ENCODE results near the gene MAP3K8.

The MAP3K8 gene

DNA sequence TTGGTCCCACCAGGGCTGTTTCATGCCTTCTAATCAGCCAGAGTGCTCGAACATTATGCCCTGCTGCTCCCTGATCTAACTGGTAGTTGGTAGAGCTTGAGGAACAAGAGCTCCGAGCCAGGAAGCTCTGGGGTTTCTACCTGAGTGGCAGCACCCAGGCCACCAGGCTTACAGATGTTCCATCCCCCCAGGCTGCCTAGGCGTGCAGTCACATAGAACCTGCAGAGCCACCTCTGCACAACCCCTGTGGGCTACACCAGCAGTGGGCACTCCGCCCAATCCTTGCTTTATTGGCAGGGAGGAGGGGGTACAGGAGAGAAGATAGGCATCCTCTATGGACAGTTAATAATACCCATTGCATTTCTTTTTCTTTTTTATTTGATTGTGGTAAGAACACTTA is 21.8 kb downstream of the MAP3K8 start:
- H4K91ac ChIP-seq (ENCODE audit: low read depth, low read length, poor library complexity): no peak overlapping the region
- H2BK120ac ChIP-seq (ENCODE audit: low read depth, low read length): no peak overlapping the region
- peaks cover 2% of the 10 kb centered on the region for H3K79me1 ChIP-seq (ENCODE audit: low read depth, low read length)
- H3K9ac ChIP-seq (ENCODE audit: low read depth, low read length, poor library complexity): no peak overlapping the region
- H2AK5ac ChIP-seq (ENCODE audit: low read depth, low read length): no peak overlapping the region
- H3K4me3 ChIP-seq (ENCODE audit: low read length in 2 of 2): no peak overlapping the region
- H2BK15ac ChIP-seq (ENCODE audit: low read length): no peak overlapping the region
- H2BK12ac ChIP-seq (ENCODE audit: low read length): no peak overlapping the region
- no peak overlapping the region for H2BK5ac ChIP-seq (ENCODE audit: low read length)
- no peak overlapping the region for H4K8ac ChIP-seq (ENCODE audit: low read depth, low read length)
- no peaks in the 10 kb centered on the region for H3K9me3 ChIP-seq (replicated peaks in 1 of 2; ENCODE audit: control insufficient read depth in 2 of 2, insufficient read depth in 1 of 2, low read depth in 1 of 2, low read length in 2 of 2)
- no peak overlapping the region for H2AFZ ChIP-seq (ENCODE audit: low read length)
- H3K18ac ChIP-seq (ENCODE audit: low read length): no peak overlapping the region
- no CpG with 5 or more reads among the region's 4 CpGs for WGBS, 2 donors (ENCODE audit: extremely low coverage in 2 of 2, insufficient read length in 2 of 2, insufficient replicate concordance in 1 of 2)
- no peak for DNase-seq (ENCODE audit: low spot score)
- no peak overlapping the region for H3K14ac ChIP-seq (ENCODE audit: low read length)
- H3K23ac ChIP-seq (ENCODE audit: low read depth, low read length, poor library complexity): no peak overlapping the region
- no peak overlapping the region for H3K4ac ChIP-seq (ENCODE audit: low read length)
- H3K27ac ChIP-seq (replicated peaks; ENCODE audit: low read length): no peak overlapping the region
- H3K4me1 ChIP-seq (ENCODE audit: control insufficient read depth in 2 of 2, insufficient read depth in 1 of 2, low read depth in 1 of 2, low read length in 2 of 2): peaks cover 0 to 3% of the 10 kb centered on the region in 2 donors
- no peaks in the 10 kb centered on the region for H3K27me3 ChIP-seq (ENCODE audit: control insufficient read depth in 3 of 3, insufficient read depth in 3 of 3, low read depth in 1 of 3, low read length in 3 of 3)
- H3K4me2 ChIP-seq (ENCODE audit: insufficient read depth, low read length, poor library complexity, severe bottlenecking): no peak overlapping the region
- H3K36me3 ChIP-seq (replicated peaks in 1 of 2; ENCODE audit: control insufficient read depth in 2 of 2, insufficient read depth in 2 of 2, low read length in 2 of 2): peaks cover 7 to 33% of the 10 kb centered on the region in 2 donors

DNA sequence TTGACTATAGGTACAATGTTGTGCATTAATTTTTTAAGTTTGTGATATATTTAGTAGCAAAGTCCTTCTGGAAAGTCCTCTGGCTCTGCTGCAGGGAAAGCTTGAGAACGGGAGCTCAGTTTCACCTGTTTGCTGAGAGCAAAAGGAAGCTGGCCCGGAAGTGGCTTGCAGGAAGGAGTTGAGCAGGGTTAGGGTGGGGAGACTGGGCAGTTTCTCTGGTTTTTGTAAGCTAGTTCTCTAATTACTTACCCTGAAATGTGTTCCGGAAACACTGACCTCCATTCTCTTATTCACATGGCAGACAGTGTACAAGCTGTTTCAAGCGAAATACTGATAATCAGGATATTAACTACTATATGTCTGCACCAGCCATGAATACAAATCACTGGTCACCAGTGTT is 22.3 kb downstream of the MAP3K8 start:
- H4K91ac ChIP-seq (ENCODE audit: low read depth, low read length, poor library complexity): no peak overlapping the region
- no peak overlapping the region for H3K23ac ChIP-seq (ENCODE audit: low read depth, low read length, poor library complexity)
- H3K27ac ChIP-seq (replicated peaks; ENCODE audit: low read length): no peak overlapping the region
- H2AK5ac ChIP-seq (ENCODE audit: low read depth, low read length): no peak overlapping the region
- WGBS, 2 donors (ENCODE audit: extremely low coverage in 2 of 2, insufficient read length in 2 of 2, insufficient replicate concordance in 1 of 2): no CpG with 5 or more reads among the region's 4 CpGs
- H2BK120ac ChIP-seq (ENCODE audit: low read depth, low read length): no peak overlapping the region
- no peak overlapping the region for H2AFZ ChIP-seq (ENCODE audit: low read length)
- H3K9me3 ChIP-seq (replicated peaks in 1 of 2; ENCODE audit: control insufficient read depth in 2 of 2, insufficient read depth in 1 of 2, low read depth in 1 of 2, low read length in 2 of 2): no peaks in the 10 kb centered on the region
- peaks cover 2% of the 10 kb centered on the region for H3K79me1 ChIP-seq (ENCODE audit: low read depth, low read length)
- H3K4me1 ChIP-seq (ENCODE audit: control insufficient read depth in 2 of 2, insufficient read depth in 1 of 2, low read depth in 1 of 2, low read length in 2 of 2): peaks cover 0 to 3% of the 10 kb centered on the region in 2 donors
- H2BK15ac ChIP-seq (ENCODE audit: low read length): no peak overlapping the region
- H3K27me3 ChIP-seq (ENCODE audit: control insufficient read depth in 3 of 3, insufficient read depth in 3 of 3, low read depth in 1 of 3, low read length in 3 of 3): no peaks in the 10 kb centered on the region
- H3K9ac ChIP-seq (ENCODE audit: low read depth, low read length, poor library complexity): no peak overlapping the region
- H3K4me2 ChIP-seq (ENCODE audit: insufficient read depth, low read length, poor library complexity, severe bottlenecking): no peak overlapping the region
- no peak overlapping the region for H3K4me3 ChIP-seq (ENCODE audit: low read length in 2 of 2)
- H3K14ac ChIP-seq (ENCODE audit: low read length): no peak overlapping the region
- DNase-seq (ENCODE audit: low spot score): no peak
- H2BK12ac ChIP-seq (ENCODE audit: low read length): no peak overlapping the region
- H2BK5ac ChIP-seq (ENCODE audit: low read length): no peak overlapping the region
- no peak overlapping the region for H4K8ac ChIP-seq (ENCODE audit: low read depth, low read length)
- no peak overlapping the region for H3K18ac ChIP-seq (ENCODE audit: low read length)
- H3K36me3 ChIP-seq (replicated peaks in 1 of 2; ENCODE audit: control insufficient read depth in 2 of 2, insufficient read depth in 2 of 2, low read length in 2 of 2): peaks cover 7 to 34% of the 10 kb centered on the region in 2 donors
- H3K4ac ChIP-seq (ENCODE audit: low read length): no peak overlapping the region

DNA sequence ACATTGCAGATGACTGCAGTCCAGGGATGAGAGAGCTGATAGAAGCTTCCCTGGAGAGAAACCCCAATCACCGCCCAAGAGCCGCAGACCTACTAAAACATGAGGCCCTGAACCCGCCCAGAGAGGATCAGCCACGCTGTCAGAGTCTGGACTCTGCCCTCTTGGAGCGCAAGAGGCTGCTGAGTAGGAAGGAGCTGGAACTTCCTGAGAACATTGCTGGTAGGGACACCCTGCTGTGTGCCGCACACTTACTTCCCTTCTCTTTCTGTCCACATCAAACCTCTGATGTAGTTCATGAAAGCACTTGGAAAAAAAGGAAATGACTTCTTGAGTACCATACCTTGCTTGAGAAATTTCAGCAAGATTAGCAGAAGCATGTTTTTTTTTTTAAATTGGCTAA is 25.3 kb downstream of the MAP3K8 start:
- peaks cover 8 to 31% of the 10 kb centered on the region in 2 donors for H3K36me3 ChIP-seq (replicated peaks in 1 of 2; ENCODE audit: control insufficient read depth in 2 of 2, insufficient read depth in 2 of 2, low read length in 2 of 2)
- no peak overlapping the region for H2BK120ac ChIP-seq (ENCODE audit: low read depth, low read length)
- H4K8ac ChIP-seq (ENCODE audit: low read depth, low read length): no peak overlapping the region
- H2AFZ ChIP-seq (ENCODE audit: low read length): no peak overlapping the region
- H3K14ac ChIP-seq (ENCODE audit: low read length): no peak overlapping the region
- H3K4ac ChIP-seq (ENCODE audit: low read length): no peak overlapping the region
- H3K4me2 ChIP-seq (ENCODE audit: insufficient read depth, low read length, poor library complexity, severe bottlenecking): no peak overlapping the region
- H2BK12ac ChIP-seq (ENCODE audit: low read length): no peak overlapping the region
- H4K91ac ChIP-seq (ENCODE audit: low read depth, low read length, poor library complexity): no peak overlapping the region
- no peak overlapping the region for H3K23ac ChIP-seq (ENCODE audit: low read depth, low read length, poor library complexity)
- H2BK5ac ChIP-seq (ENCODE audit: low read length): no peak overlapping the region
- no peak overlapping the region for H3K27ac ChIP-seq (replicated peaks; ENCODE audit: low read length)
- H2BK15ac ChIP-seq (ENCODE audit: low read length): no peak overlapping the region
- no peaks in the 10 kb centered on the region for H3K9me3 ChIP-seq (replicated peaks in 1 of 2; ENCODE audit: control insufficient read depth in 2 of 2, insufficient read depth in 1 of 2, low read depth in 1 of 2, low read length in 2 of 2)
- H3K18ac ChIP-seq (ENCODE audit: low read length): no peak overlapping the region
- no peak overlapping the region for H2AK5ac ChIP-seq (ENCODE audit: low read depth, low read length)
- H3K79me1 ChIP-seq (ENCODE audit: low read depth, low read length): peaks cover 2% of the 10 kb centered on the region
- H3K4me3 ChIP-seq (ENCODE audit: low read length in 2 of 2): no peak overlapping the region
- H3K4me1 ChIP-seq (ENCODE audit: control insufficient read depth in 2 of 2, insufficient read depth in 1 of 2, low read depth in 1 of 2, low read length in 2 of 2): peaks cover 0 to 3% of the 10 kb centered on the region in 2 donors
- no peak overlapping the region for H3K9ac ChIP-seq (ENCODE audit: low read depth, low read length, poor library complexity)
- WGBS, 2 donors (ENCODE audit: extremely low coverage in 2 of 2, insufficient read length in 2 of 2, insufficient replicate concordance in 1 of 2): no CpG with 5 or more reads among the region's 6 CpGs
- no peaks in the 10 kb centered on the region for H3K27me3 ChIP-seq (ENCODE audit: control insufficient read depth in 3 of 3, insufficient read depth in 3 of 3, low read depth in 1 of 3, low read length in 3 of 3)
- DNase-seq (ENCODE audit: low spot score): no peak

DNA sequence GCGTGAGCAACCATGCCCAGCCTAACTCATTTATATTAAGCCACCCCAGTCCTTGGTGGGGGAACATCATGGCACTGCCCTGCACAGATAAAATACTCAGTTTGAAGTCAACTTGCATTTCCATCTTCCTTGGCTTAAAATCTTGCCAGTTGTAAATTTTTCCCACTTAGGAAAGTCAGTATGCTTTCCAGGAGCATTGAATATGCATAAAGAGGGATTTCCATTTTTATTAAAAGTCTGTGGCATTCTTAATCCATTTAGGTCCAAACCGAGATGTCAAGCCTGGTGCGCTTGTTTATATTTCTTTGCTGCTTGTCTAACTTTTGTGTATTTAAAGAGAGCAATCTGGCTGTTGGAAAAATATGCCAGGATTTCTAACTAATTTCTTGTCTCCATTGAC is 26.1 kb downstream of the MAP3K8 start:
- no peak overlapping the region for H2BK5ac ChIP-seq (ENCODE audit: low read length)
- H3K18ac ChIP-seq (ENCODE audit: low read length): no peak overlapping the region
- H3K4ac ChIP-seq (ENCODE audit: low read length): no peak overlapping the region
- no peak overlapping the region for H2BK120ac ChIP-seq (ENCODE audit: low read depth, low read length)
- no peak overlapping the region for H3K9ac ChIP-seq (ENCODE audit: low read depth, low read length, poor library complexity)
- no peak overlapping the region for H4K91ac ChIP-seq (ENCODE audit: low read depth, low read length, poor library complexity)
- H3K27me3 ChIP-seq (ENCODE audit: control insufficient read depth in 3 of 3, insufficient read depth in 3 of 3, low read depth in 1 of 3, low read length in 3 of 3): no peaks in the 10 kb centered on the region
- WGBS, 2 donors (ENCODE audit: extremely low coverage in 2 of 2, insufficient read length in 2 of 2, insufficient replicate concordance in 1 of 2): no CpG with 5 or more reads among the region's 3 CpGs
- no peak for DNase-seq (ENCODE audit: low spot score)
- H3K14ac ChIP-seq (ENCODE audit: low read length): no peak overlapping the region
- peaks cover 8 to 31% of the 10 kb centered on the region in 2 donors for H3K36me3 ChIP-seq (replicated peaks in 1 of 2; ENCODE audit: control insufficient read depth in 2 of 2, insufficient read depth in 2 of 2, low read length in 2 of 2)
- H2AFZ ChIP-seq (ENCODE audit: low read length): no peak overlapping the region
- H3K4me1 ChIP-seq (ENCODE audit: control insufficient read depth in 2 of 2, insufficient read depth in 1 of 2, low read depth in 1 of 2, low read length in 2 of 2): peaks cover 0 to 3% of the 10 kb centered on the region in 2 donors
- no peak overlapping the region for H3K23ac ChIP-seq (ENCODE audit: low read depth, low read length, poor library complexity)
- H3K27ac ChIP-seq (replicated peaks; ENCODE audit: low read length): no peak overlapping the region
- no peak overlapping the region for H3K4me3 ChIP-seq (ENCODE audit: low read length in 2 of 2)
- no peaks in the 10 kb centered on the region for H3K9me3 ChIP-seq (replicated peaks in 1 of 2; ENCODE audit: control insufficient read depth in 2 of 2, insufficient read depth in 1 of 2, low read depth in 1 of 2, low read length in 2 of 2)
- no peak overlapping the region for H3K4me2 ChIP-seq (ENCODE audit: insufficient read depth, low read length, poor library complexity, severe bottlenecking)
- peaks cover 2% of the 10 kb centered on the region for H3K79me1 ChIP-seq (ENCODE audit: low read depth, low read length)
- no peak overlapping the region for H4K8ac ChIP-seq (ENCODE audit: low read depth, low read length)
- H2AK5ac ChIP-seq (ENCODE audit: low read depth, low read length): no peak overlapping the region
- H2BK15ac ChIP-seq (ENCODE audit: low read length): no peak overlapping the region
- H2BK12ac ChIP-seq (ENCODE audit: low read length): no peak overlapping the region

All from neuronal stem cell (in vitro differentiated cells).